PFSK-1 (cell line): Measurements from ENCODE around the gene FGF14.

Experiments
- POLR2AphosphoS5 ChIP-seq: IDR thresholded peaks from 2 replicates; pipeline ENCODE4 v1.6.1; 2012; ENCODE audit warnings: low read depth, mild to moderate bottlenecking, control low read depth, low read length, moderate library complexity
- REST ChIP-seq, 2 experiments: IDR thresholded peaks; 2 replicates each; pipeline versions ENCODE4 v1.6.1 to v1.8.0; 2011 to 2012; ENCODE audit warnings: low read depth in 2 of 2, low read length in 2 of 2, control low read depth in 1 of 2, inconsistent platforms in 1 of 2, mild to moderate bottlenecking in 1 of 2, moderate library complexity in 1 of 2; ENCODE audit not compliant: insufficient read depth in 1 of 2

GRCh38 chr13:101795025-101795424 is 606.8 kb downstream of the FGF14 start:
- TF ChIP-seq REST (IDR thresholded peaks at IDR 0.05; ENCODE audit: insufficient read depth in 1 of 2, low read depth in 2 of 2, low read length in 2 of 2) (no peak), POLR2AphosphoS5 (no peak)
